ENCODE results near the gene NAPEPLD. TPM values are rescaled to one million over a fixed set of nuclear protein-coding genes. Genes with fewer than 3 reads are reported as not detected.

Gene NAPEPLD
- total RNA-seq, 2 experiments from 2014 or later, result 13.5 to 15.4 TPM

- BruUV-seq (replicated peaks), result no TSS peak
- ChIA-PET CTCF (ENCODE audit: unreplicated experiment) (no interaction called here), POLR2A (interaction anchor here (0.6 to 1.1 kb wide), 3 partner anchors 21 to 251 kb away, joined by 3 to 4 read pairs (median 3); partner anchors contain the start of gene NAPEPLD)
Measured at GRCh38 chr7:103071000-103071399, 77.9 kb downstream of the NAPEPLD start.

GRCh38 chr7:103068414-103069403 lies 80.2 kb downstream of the NAPEPLD start:
- Histone ChIP-seq H3K4me1 (ENCODE audit: insufficient read depth, low read length, poor library complexity, severe bottlenecking) (no peaks in the 10 kb centered on the region), H3K4me3 (ENCODE audit: low read depth, low read length, poor library complexity, severe bottlenecking) (no peak overlapping the region), H3K4me2 (ENCODE audit: low read length) (no peak overlapping the region), H3K9me2 (ENCODE audit: insufficient read depth, low read length) (no peaks in the 10 kb centered on the region), H3K9me3 (ENCODE audit: low read length) (no peaks in the 10 kb centered on the region), H3K79me2 (ENCODE audit: insufficient read depth, low read depth, low read length) (no peaks in the 10 kb centered on the region), H2AFZ (ENCODE audit: low read length) (no peak overlapping the region), H4K20me1 (ENCODE audit: insufficient read depth, low read length) (no peaks in the 10 kb centered on the region), H3K36me3 (ENCODE audit: insufficient read depth, low read length) (no peaks in the 10 kb centered on the region), H3K27ac (ENCODE audit: low read depth, low read length, poor library complexity, severe bottlenecking) (no peak overlapping the region)
- no TSS peak for BruUV-seq (replicated peaks)
- no peak for DNase-seq (ENCODE audit: low spot score)
- intact Hi-C loops (cut with micrococcal nuclease; ENCODE audit: unreplicated experiment), result no loop called here
- POLR2A ChIA-PET, result no interaction called here
- no peak for TF ChIP-seq EZH2phosphoT487 (IDR thresholded peaks at IDR 0.05; ENCODE audit: borderline replicate concordance, low read depth, low read length)
- TF ChIP-seq, protein P1, sequence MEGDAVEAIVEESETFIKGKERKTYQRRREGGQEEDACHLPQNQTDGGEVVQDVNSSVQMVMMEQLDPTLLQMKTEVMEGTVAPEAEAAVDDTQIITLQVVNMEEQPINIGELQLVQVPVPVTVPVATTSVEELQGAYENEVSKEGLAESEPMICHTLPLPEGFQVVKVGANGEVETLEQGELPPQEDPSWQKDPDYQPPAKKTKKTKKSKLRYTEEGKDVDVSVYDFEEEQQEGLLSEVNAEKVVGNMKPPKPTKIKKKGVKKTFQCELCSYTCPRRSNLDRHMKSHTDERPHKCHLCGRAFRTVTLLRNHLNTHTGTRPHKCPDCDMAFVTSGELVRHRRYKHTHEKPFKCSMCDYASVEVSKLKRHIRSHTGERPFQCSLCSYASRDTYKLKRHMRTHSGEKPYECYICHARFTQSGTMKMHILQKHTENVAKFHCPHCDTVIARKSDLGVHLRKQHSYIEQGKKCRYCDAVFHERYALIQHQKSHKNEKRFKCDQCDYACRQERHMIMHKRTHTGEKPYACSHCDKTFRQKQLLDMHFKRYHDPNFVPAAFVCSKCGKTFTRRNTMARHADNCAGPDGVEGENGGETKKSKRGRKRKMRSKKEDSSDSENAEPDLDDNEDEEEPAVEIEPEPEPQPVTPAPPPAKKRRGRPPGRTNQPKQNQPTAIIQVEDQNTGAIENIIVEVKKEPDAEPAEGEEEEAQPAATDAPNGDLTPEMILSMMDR (conservative IDR thresholded peaks at IDR 0.05; ENCODE audit: low read length), result no peak
- CTCF ChIA-PET (ENCODE audit: unreplicated experiment), result no interaction called here

More at GRCh38 chr7:103071000-103071399, 77.9 kb downstream of the NAPEPLD start:
- Histone ChIP-seq H3K9me2 (ENCODE audit: insufficient read depth, low read length) (no peaks in the 10 kb centered on the region), H3K36me3 (ENCODE audit: insufficient read depth, low read length) (no peaks in the 10 kb centered on the region), H3K79me2 (ENCODE audit: insufficient read depth, low read depth, low read length) (peaks cover 7% of the 10 kb centered on the region), H3K4me2 (ENCODE audit: low read length) (no peak overlapping the region), H3K9me3 (ENCODE audit: low read length) (no peaks in the 10 kb centered on the region), H3K27ac (ENCODE audit: low read depth, low read length, poor library complexity, severe bottlenecking) (no peak overlapping the region), H2AFZ (ENCODE audit: low read length) (no peak overlapping the region), H3K4me3 (ENCODE audit: low read depth, low read length, poor library complexity, severe bottlenecking) (no peak overlapping the region), H4K20me1 (ENCODE audit: insufficient read depth, low read length) (no peaks in the 10 kb centered on the region), H3K4me1 (ENCODE audit: insufficient read depth, low read length, poor library complexity, severe bottlenecking) (peaks cover 7% of the 10 kb centered on the region)
- intact Hi-C loops (cut with micrococcal nuclease; ENCODE audit: unreplicated experiment), result no loop called here
- no peak for DNase-seq (ENCODE audit: low spot score)
- TF ChIP-seq, protein P1 (conservative IDR thresholded peaks at IDR 0.05; ENCODE audit: low read length), result no peak
- no peak for TF ChIP-seq EZH2phosphoT487 (IDR thresholded peaks at IDR 0.05; ENCODE audit: borderline replicate concordance, low read depth, low read length)

DNA sequence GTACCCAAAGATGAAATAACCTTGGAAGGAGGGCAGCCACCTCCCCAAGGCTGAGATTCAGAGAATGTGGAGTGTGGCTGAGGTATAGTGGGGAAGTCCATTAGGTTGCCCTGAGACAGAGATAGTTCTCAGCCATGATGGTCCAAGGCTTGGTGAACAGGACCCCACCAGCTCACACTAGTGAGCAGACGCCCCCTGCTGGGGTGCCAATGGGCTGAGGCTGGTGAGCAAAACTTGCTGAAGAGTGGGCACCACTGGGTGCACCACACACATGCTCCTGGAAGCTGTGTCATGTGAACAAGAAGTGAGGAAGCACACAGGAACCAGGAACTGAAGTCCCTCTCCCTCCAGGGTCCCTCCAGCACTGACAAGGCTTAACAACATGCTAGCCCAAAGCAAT lies 83.2 kb downstream of the NAPEPLD start:
- CTCF ChIA-PET (ENCODE audit: unreplicated experiment), result no interaction called here
- DNase-seq (ENCODE audit: low spot score), result peak; percentile 69
- TF ChIP-seq EZH2phosphoT487 (IDR thresholded peaks at IDR 0.05; ENCODE audit: borderline replicate concordance, low read depth, low read length), result no peak
- TF ChIP-seq, protein P1 (conservative IDR thresholded peaks at IDR 0.05; ENCODE audit: low read length), result peak; percentile 79
- BruUV-seq (replicated peaks), result no TSS peak
- Histone ChIP-seq H3K79me2 (ENCODE audit: insufficient read depth, low read depth, low read length) (no peaks in the 10 kb centered on the region), H3K9me2 (ENCODE audit: insufficient read depth, low read length) (no peaks in the 10 kb centered on the region), H4K20me1 (ENCODE audit: insufficient read depth, low read length) (no peaks in the 10 kb centered on the region), H3K9me3 (ENCODE audit: low read length) (no peaks in the 10 kb centered on the region), H3K36me3 (ENCODE audit: insufficient read depth, low read length) (no peaks in the 10 kb centered on the region), H3K4me1 (ENCODE audit: insufficient read depth, low read length, poor library complexity, severe bottlenecking) (no peaks in the 10 kb centered on the region), H3K4me3 (ENCODE audit: low read depth, low read length, poor library complexity, severe bottlenecking) (no peak overlapping the region), H3K27ac (ENCODE audit: low read depth, low read length, poor library complexity, severe bottlenecking) (no peak overlapping the region), H3K4me2 (ENCODE audit: low read length) (no peak overlapping the region), H2AFZ (ENCODE audit: low read length) (no peak overlapping the region)
- intact Hi-C loops (cut with micrococcal nuclease; ENCODE audit: unreplicated experiment), result no loop called here
- POLR2A ChIA-PET, result interaction anchor here (1.0 kb wide), 1 partner anchor 10 kb away, joined by 3 read pairs; the partner anchor contains the start of gene ARMC10

All from OCI-LY7 (cell line).